AML-193 (cell line): Measurements from ENCODE around the gene VTI1A.

Experiments used
- DNase-seq, 2 experiments: peaks; one replicate each; lab custom pipeline; 2025; lab: John Stamatoyannopoulos, UW

VTI1A gene

GRCh38 chr10:112784022-112784461 lies 337.0 kb downstream of the VTI1A start:
- no peak for DNase-seq

GRCh38 chr10:112785089-112785488 lies 338.1 kb downstream of the VTI1A start:
- no peak for DNase-seq

- DNase-seq = no peak
Measured at GRCh38 chr10:112789248-112789647, 342.2 kb downstream of the VTI1A start.

GRCh38 chr10:112790030-112790429 lies 343.0 kb downstream of the VTI1A start:
- DNase-seq = no peak

DNA sequence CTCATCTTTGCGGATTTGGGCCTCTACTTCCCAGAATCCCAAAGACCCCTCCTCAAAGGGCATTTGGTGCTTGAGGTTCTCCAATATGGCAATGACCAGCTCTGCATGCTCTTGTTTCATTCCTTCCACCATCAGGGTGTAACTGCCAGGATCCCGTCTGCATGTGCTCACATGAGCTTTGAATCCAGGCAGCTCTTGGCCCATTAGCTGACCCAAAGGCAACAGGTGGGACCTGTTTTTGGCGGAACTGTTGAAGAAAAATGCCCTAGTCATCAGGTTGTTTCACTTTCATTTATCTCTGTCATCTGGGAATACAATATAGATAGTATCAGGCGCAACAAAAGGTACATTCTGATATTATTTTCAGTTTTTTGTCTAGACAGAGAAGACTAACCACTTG lies 343.9 kb downstream of the VTI1A start:
- no peak for DNase-seq

- DNase-seq = no peak
Measured at GRCh38 chr10:112791447-112791846, 344.4 kb downstream of the VTI1A start.

- DNase-seq = no peak
Measured at GRCh38 chr10:112792487-112793201, 345.6 kb downstream of the VTI1A start.

DNA sequence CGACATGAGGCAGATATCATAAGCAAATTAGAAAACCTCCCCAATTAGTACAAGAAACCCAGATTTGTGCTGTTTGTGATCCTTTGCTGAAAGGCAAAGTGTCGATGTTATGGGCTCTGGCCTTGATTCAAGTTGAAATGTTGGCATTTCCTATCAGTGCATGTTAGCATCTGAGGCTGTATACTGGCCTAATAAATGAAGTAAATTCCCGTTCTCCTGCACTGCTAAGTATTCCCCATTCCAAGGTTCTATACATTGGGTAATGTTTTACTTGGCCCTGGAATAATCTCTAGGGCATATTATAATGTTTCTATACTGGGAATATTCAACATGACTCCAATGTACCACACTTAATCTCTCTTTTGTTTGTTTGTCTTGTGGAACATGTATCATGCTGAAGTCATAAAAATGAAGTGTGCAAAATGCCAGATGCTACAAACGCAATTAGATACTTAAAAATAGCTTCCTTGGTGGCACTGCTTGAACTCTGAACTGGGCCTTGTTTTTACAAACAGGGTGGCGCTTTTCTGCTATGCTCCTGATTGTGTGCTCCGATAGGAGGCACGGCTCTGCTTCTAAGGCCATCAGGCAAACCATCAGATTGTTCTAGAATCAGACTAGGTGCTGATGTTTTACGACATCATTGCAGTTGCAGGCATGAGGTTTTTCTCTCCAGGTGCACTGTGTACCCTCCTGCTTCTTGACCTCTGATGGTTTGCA lies 346.3 kb downstream of the VTI1A start:
- no peak for DNase-seq

DNA sequence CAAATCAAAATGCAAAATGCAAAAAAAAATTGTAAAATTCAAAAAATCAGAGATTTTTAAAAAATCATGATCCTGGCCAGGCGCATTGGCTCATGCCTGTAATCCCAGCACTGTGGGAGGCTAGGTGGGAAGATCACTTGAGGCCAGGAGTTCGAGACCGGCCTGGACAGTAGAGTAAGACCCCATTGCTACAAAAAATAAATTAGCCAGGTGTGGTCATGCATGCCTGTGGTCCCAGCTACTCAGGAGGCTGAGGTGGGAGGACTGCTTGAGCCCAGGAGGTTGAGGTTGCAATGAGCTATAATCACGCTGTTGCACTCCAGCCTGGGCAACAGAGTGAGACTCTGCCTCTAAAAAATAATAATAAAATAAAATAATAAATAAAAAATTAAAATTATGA lies 347.2 kb downstream of the VTI1A start:
- no peak for DNase-seq

DNA sequence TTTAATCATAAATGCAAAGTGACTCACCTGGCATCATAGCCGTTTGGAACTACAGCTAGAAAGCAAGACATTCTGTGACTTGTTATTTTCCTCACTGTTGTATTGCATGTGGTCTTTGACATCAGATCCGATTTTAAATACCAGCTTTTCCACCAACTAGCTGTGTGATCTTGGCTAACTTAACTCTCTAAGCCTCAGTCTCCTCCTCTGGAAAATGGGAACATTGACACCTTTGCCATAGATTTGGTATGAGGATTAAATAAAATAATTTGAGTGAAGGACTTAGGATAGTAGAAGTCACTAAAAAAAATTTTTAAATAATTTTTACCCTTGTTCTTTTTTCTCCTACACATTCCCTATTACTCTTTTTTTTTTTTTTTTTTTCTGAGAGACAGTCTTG lies 348.1 kb downstream of the VTI1A start:
- DNase-seq = no peak

- no peak for DNase-seq
Measured at GRCh38 chr10:112797197-112797596, 350.2 kb downstream of the VTI1A start.

DNA sequence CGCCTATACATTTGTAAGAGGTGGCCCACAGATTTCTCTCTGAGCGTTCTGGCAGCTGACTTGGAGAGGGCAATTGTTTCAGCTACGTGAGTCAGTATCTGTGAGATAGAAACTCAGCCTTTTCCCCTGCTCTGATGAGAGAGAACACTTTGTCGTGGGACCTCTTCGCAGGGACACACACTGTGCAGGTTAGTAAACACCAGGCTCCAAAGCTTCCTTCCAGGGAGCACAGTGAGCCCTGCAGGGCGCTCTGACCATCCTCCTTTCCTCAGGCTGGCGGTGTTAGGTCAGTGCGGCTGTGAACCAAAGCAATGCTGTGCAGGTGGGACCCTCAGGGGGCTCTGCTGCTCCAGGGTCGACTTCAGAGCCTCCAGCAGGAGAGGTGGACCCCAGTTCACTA lies 350.8 kb downstream of the VTI1A start:
- no peak for DNase-seq

GRCh38 chr10:112799038-112799437 lies 352.0 kb downstream of the VTI1A start:
- DNase-seq = no peak

DNA sequence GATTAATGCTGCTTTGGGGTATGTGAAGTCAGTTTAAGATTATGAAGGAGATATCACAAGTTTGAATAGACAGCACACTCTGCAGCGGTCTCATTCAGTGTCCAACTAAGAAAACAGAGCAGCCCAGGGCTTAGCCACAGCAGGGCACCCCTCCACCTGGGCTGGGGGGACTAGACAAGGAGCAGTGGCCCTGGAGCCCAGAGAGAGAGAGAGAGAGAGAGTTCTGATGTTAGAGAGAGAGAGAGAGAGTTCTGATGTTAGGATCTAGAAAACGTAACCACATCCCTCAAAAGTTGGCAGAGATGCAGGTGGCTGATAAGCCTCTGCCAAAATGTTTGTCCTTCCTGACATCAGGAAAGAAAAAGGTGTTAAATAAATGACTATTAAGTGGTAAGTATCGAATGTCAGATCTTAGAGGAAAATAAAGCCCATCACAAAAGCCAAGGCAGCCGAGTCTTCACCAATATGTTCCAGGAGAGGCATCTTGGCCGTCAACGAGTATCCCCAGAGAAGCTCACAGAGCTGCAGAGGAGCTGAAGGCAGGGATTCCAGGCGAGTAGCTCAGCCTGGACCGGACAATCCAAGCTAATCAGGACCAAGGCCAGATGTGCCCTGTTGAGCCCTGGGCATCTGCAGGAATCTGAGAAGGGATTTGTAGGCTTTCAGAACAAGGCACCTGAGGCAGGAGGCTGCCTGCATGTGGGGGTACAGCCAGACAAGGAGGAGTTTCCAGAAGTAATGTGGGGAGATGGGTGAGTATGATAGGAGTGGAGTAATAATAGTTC lies 352.9 kb downstream of the VTI1A start:
- no peak for DNase-seq

- no peak for DNase-seq
Measured at GRCh38 chr10:112801004-112801403, 354.0 kb downstream of the VTI1A start.

- no peak for DNase-seq
Measured at GRCh38 chr10:112801748-112802147, 354.7 kb downstream of the VTI1A start.

GRCh38 chr10:112802411-112803022 lies 355.5 kb downstream of the VTI1A start:
- DNase-seq = no peak

DNA sequence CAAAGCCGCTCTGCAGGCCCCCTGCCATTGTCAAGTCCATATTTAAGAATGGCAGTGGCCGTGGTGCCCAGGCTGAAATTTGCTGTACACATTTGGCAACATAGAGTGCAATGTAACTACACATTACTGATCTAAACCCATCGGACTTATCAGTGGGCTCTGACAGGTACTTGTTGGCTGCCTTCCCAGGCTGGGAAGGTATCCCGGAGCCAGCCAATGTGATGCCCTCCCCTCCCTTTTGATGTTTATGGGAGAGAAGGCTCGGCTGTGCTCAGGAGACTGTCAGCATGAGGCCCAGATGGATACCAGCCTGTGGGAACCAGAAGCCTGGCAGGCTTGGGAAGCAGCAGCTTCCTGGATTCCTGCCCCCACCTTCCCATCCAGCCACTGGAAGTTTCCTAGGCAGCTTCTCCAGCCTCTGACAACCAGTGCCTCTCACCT lies 357.0 kb downstream of the VTI1A start:
- no peak for DNase-seq

DNA sequence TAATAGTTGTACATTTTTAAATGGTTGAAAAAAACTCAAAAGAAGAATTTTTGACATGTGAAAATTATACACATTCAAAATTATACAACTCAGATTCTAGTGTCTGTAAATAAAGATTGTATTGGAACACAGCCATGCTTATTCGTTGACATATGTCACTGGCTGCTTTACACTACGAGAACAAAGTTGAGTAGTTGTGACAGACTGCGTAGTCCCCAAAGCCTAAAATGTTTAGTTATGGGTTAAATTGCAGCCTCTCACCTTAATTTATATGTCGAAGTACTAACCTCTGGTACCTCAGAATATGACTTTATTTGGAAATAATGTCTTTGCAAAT lies 358.2 kb downstream of the VTI1A start:
- no peak for DNase-seq

GRCh38 chr10:112805701-112806100 lies 358.7 kb downstream of the VTI1A start:
- no peak for DNase-seq

DNA sequence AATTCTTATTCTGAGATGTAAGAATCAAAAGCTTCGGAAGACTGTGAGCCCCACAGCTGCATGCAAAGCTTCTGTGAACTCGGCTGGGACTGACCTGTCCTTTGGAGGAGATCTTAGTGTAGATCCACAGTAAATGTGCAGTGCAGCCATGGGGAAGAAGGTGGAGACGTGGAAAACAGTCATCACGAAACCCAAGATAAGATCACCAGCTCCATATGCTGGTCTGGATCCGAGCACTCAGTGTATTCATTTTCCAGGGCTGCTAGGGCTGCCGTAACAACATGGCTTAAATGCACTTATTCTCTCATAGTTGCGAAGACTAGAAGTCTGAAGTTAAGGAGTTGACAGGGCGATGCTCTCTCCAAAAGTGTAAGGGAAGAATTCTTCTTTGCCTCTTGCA lies 360.0 kb downstream of the VTI1A start:
- no peak for DNase-seq

DNA sequence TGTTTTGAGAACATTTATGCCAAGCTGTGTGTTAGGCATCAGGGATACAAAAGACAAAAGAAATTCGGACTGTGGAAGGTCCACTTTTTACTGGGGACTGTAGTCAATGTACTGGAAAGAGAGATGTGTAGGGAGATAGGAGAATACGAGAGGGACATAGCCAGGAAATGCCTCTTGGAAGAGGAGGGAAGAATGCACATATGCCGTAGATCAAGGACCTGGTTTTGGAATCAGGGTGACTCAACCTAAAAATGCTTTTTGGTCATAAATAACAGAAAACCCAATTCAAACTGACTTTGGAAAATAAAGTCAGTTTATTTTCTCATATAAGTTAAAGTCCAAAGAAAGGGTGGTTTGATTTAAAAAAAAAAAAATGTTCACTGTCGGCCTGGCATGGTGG lies 362.7 kb downstream of the VTI1A start:
- no peak for DNase-seq
